WI38 (cell line): ENCODE results near the gene ESPL1.

ENCODE experiments used
- H3K4me3 ChIP-seq: 2 replicates; pipeline ENCODE4 v1.5.1; 2011; ENCODE audit warnings: low read depth, mild to moderate bottlenecking, control low read depth, low read length
- CTCF ChIP-seq: IDR thresholded peaks from 2 replicates; pipeline ENCODE4 v1.5.1; 2012; ENCODE audit warnings: low read depth, mild to moderate bottlenecking, control low read depth, low read length

ESPL1 gene

GRCh38 chr12:53336181-53336681 is 68.1 kb downstream of the ESPL1 start, which contains the start of gene SP7:
Gene SP7 (minus strand): TSS chr12:53336354. CDS start chr12:53335646, 708 bp downstream.
- no peak within 1 kb of the TSS for H3K4me3 ChIP-seq

GRCh38 chr12:53338017-53338416 is 69.9 kb downstream of the ESPL1 start:
- no peak for TF ChIP-seq CTCF
- no peak overlapping the region for H3K4me3 ChIP-seq

More at GRCh38 chr12:53336181-53336681, 68.1 kb downstream of the ESPL1 start, which contains the start of gene SP7:
- no peak for TF ChIP-seq CTCF

DNA sequence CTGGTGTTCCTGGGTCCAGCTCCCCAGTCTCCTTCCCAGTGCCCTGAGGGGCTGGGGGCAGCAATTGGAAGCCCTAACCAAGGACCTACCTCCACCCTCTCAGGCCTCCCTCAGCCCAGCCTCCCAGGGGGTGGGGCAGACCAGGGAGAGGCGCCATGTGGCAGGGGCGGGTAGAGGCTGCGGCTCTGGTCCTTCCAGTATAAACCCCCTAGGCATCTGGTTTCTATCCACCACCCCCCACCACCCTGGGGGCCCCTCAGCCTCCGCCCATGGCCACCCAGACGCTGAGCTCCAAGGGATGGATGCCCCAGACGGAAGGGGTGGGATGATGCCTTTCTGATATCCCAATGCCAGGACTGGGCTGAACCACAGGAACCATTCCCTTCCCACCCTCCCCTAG is 70.8 kb downstream of the ESPL1 start:
- no peak for TF ChIP-seq CTCF
- H3K4me3 ChIP-seq = no peak overlapping the region

DNA sequence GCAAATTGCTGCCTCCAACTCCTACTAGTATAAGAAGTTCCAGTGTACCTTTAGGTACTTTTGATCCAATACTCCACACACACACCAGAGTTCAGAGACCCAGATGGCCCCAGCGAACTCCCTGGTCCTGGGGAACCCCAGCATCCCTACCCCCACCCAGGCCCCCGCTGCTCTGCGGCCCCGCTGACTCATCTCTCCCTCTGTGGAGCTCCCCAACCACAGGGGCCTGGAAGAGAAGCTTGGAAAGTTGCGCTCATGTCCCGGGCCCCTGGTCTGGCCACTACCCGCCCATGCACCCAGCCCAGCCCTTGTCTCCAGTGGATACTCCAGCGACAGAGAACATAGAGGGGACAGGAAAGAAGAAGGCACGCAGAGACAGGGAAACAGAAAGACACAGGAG is 72.3 kb downstream of the ESPL1 start:
- H3K4me3 ChIP-seq = no peak overlapping the region
- no peak for TF ChIP-seq CTCF
